IPS-15b (cell line): ENCODE results near the gene ZNF569.

Experiments used
- H3K27me3 ChIP-seq: one replicate; pipeline ENCODE4 v1.6.1; 2013; ENCODE audit warnings: low read length; ENCODE audit not compliant: control insufficient read depth, insufficient read depth
- H3K36me3 ChIP-seq: one replicate; pipeline ENCODE4 v1.6.1; 2013; ENCODE audit warnings: low read length; ENCODE audit not compliant: control insufficient read depth, insufficient read depth
- H3K4me1 ChIP-seq: one replicate; pipeline ENCODE4 v1.6.1; 2013; ENCODE audit warnings: mild to moderate bottlenecking, low read length; ENCODE audit not compliant: control insufficient read depth, insufficient read depth
- H3K4me3 ChIP-seq: one replicate; pipeline ENCODE4 v1.5.1; 2013; ENCODE audit warnings: low read depth, low read length
- H3K9ac ChIP-seq: one replicate; pipeline ENCODE4 v1.6.1; 2013; ENCODE audit warnings: low read depth, mild to moderate bottlenecking, low read length
- H3K9me3 ChIP-seq: one replicate; pipeline ENCODE4 v1.6.1; 2013; ENCODE audit warnings: mild to moderate bottlenecking, low read length; ENCODE audit not compliant: control insufficient read depth, insufficient read depth

ZNF569 gene

GRCh38 chr19:37466798-37467607 is at the start of gene ZNF569:
Gene ZNF569, minus strand, starts transcription at chr19:37467444. Its CDS starts 22,523 bp downstream, at chr19:37444921.
- Histone ChIP-seq H3K9ac (peak within 1 kb of the TSS; percentile 67), H3K9me3 (no peaks in the 10 kb centered on the region), H3K36me3 (no peaks in the 10 kb centered on the region), H3K27me3 (no peaks in the 10 kb centered on the region), H3K4me1 (no peaks in the 10 kb centered on the region), H3K4me3 (peak within 1 kb of the TSS; percentile 98)

GRCh38 chr19:37513397-37513796 is 46.2 kb upstream of the ZNF569 start:
- no peak overlapping the region for H3K9ac ChIP-seq
- no peaks in the 10 kb centered on the region for H3K9me3 ChIP-seq
- no peaks in the 10 kb centered on the region for H3K36me3 ChIP-seq
- H3K4me1 ChIP-seq: no peaks in the 10 kb centered on the region
- no peak overlapping the region for H3K4me3 ChIP-seq
- no peaks in the 10 kb centered on the region for H3K27me3 ChIP-seq

GRCh38 chr19:37511821-37512220 is 44.6 kb upstream of the ZNF569 start:
- H3K27me3 ChIP-seq: no peaks in the 10 kb centered on the region
- no peaks in the 10 kb centered on the region for H3K4me1 ChIP-seq
- H3K36me3 ChIP-seq: no peaks in the 10 kb centered on the region
- no peak overlapping the region for H3K4me3 ChIP-seq
- no peaks in the 10 kb centered on the region for H3K9me3 ChIP-seq
- H3K9ac ChIP-seq: no peak overlapping the region

GRCh38 chr19:37511186-37511585 is 43.9 kb upstream of the ZNF569 start:
- Histone ChIP-seq H3K4me3 (no peak overlapping the region), H3K27me3 (no peaks in the 10 kb centered on the region), H3K9me3 (no peaks in the 10 kb centered on the region), H3K4me1 (no peaks in the 10 kb centered on the region), H3K36me3 (no peaks in the 10 kb centered on the region), H3K9ac (no peak overlapping the region)

GRCh38 chr19:37507167-37507464 is 39.9 kb upstream of the ZNF569 start:
- H3K4me1 ChIP-seq: peaks cover 4% of the 10 kb centered on the region
- H3K9ac ChIP-seq: peak overlapping the region; percentile 98
- H3K9me3 ChIP-seq: no peaks in the 10 kb centered on the region
- H3K4me3 ChIP-seq: peak overlapping the region; percentile 92
- H3K27me3 ChIP-seq: no peaks in the 10 kb centered on the region
- H3K36me3 ChIP-seq: no peaks in the 10 kb centered on the region

GRCh38 chr19:37506387-37507166 is 39.3 kb upstream of the ZNF569 start, which contains the start of gene ZNF793:
Gene ZNF793, plus strand, starts transcription at chr19:37506939. Its CDS starts 16,501 bp downstream, at chr19:37523440.
- no peaks in the 10 kb centered on the region for H3K9me3 ChIP-seq
- peak within 1 kb of the TSS; percentile 98 for H3K9ac ChIP-seq
- peak within 1 kb of the TSS; percentile 92 for H3K4me3 ChIP-seq
- peaks cover 4% of the 10 kb centered on the region for H3K4me1 ChIP-seq
- H3K27me3 ChIP-seq: no peaks in the 10 kb centered on the region
- H3K36me3 ChIP-seq: no peaks in the 10 kb centered on the region

GRCh38 chr19:37505958-37506386 is 38.7 kb upstream of the ZNF569 start:
- Histone ChIP-seq H3K4me3 (peak overlapping the region; percentile 92), H3K36me3 (no peaks in the 10 kb centered on the region), H3K4me1 (peaks cover 4% of the 10 kb centered on the region), H3K9me3 (no peaks in the 10 kb centered on the region), H3K9ac (peak overlapping the region; percentile 98), H3K27me3 (no peaks in the 10 kb centered on the region)

- Histone ChIP-seq H3K36me3 (no peaks in the 10 kb centered on the region), H3K4me1 (no peaks in the 10 kb centered on the region), H3K9ac (no peak overlapping the region), H3K9me3 (peaks cover 10% of the 10 kb centered on the region), H3K27me3 (no peaks in the 10 kb centered on the region), H3K4me3 (no peak overlapping the region)
These were observed 25.0 kb upstream of the ZNF569 start for GRCh38 chr19:37492213-37492612.

GRCh38 chr19:37484406-37485168 is 17.3 kb upstream of the ZNF569 start:
- Histone ChIP-seq H3K4me3 (no peak overlapping the region), H3K9me3 (peaks cover 31% of the 10 kb centered on the region), H3K27me3 (no peaks in the 10 kb centered on the region), H3K4me1 (no peaks in the 10 kb centered on the region), H3K36me3 (peaks cover 9% of the 10 kb centered on the region), H3K9ac (no peak overlapping the region)

GRCh38 chr19:37472165-37472564 is 4.9 kb upstream of the ZNF569 start:
- H3K36me3 ChIP-seq: peaks cover 7% of the 10 kb centered on the region
- no peaks in the 10 kb centered on the region for H3K27me3 ChIP-seq
- no peaks in the 10 kb centered on the region for H3K4me1 ChIP-seq
- H3K4me3 ChIP-seq: no peak overlapping the region
- no peak overlapping the region for H3K9ac ChIP-seq
- no peaks in the 10 kb centered on the region for H3K9me3 ChIP-seq

GRCh38 chr19:37470216-37470615 is 3.0 kb upstream of the ZNF569 start:
- Histone ChIP-seq H3K9ac (peak overlapping the region; percentile 85), H3K4me1 (no peaks in the 10 kb centered on the region), H3K27me3 (no peaks in the 10 kb centered on the region), H3K9me3 (no peaks in the 10 kb centered on the region), H3K4me3 (peak overlapping the region; percentile 99), H3K36me3 (no peaks in the 10 kb centered on the region)
